ENCODE measurements around the gene HTR3B.
"Not testable (repeated sequence)": the region's sequence is repeated elsewhere in the genome, so short reads cannot be mapped to it uniquely, and the experiment has no call there.

The HTR3B gene, protein sequence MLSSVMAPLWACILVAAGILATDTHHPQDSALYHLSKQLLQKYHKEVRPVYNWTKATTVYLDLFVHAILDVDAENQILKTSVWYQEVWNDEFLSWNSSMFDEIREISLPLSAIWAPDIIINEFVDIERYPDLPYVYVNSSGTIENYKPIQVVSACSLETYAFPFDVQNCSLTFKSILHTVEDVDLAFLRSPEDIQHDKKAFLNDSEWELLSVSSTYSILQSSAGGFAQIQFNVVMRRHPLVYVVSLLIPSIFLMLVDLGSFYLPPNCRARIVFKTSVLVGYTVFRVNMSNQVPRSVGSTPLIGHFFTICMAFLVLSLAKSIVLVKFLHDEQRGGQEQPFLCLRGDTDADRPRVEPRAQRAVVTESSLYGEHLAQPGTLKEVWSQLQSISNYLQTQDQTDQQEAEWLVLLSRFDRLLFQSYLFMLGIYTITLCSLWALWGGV

DNA sequence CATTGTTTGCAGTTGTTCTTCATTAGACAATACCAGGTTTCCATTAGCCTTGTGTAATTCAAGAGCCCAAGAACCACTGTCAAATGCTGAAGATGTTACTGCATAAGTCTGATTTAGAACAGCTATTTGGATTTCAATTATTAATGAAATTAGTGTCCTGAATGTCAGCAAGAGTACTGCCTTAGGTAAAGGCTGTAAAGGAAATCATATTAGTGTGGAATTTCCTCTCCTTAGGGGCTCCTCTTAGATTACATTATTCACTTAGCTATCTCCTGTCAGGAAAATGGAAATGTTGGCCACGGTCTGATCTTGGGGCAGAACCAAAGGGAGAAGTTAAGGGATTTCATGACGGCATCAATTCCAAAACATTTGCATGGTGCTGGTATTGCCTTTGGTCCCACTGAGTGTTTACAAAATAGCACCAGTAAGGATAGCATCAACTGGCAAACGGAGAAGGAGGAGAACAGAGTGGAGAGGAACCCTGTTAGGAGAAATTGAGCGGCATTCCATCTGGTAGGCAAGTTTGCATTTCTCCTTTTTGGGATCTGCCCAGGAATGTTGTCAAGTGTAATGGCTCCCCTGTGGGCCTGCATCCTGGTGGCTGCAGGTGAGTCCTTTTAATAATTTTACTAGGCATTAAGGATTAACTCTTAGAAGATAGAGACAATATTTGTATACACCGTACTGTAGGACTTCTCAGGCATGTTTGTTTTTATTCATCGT, at the start of gene HTR3B:
HTR3B (plus strand) TSS at position 418 of the 723 bp plus-strand sequence; CDS start at position 556, 138 bp downstream.
- no peak for DNase-seq (ENCODE audit: low read depth)

GRCh38 chr11:113855803-113856202, 48.8 kb upstream of the HTR3B start:
- no peak for DNase-seq (ENCODE audit: low read depth)

DNA sequence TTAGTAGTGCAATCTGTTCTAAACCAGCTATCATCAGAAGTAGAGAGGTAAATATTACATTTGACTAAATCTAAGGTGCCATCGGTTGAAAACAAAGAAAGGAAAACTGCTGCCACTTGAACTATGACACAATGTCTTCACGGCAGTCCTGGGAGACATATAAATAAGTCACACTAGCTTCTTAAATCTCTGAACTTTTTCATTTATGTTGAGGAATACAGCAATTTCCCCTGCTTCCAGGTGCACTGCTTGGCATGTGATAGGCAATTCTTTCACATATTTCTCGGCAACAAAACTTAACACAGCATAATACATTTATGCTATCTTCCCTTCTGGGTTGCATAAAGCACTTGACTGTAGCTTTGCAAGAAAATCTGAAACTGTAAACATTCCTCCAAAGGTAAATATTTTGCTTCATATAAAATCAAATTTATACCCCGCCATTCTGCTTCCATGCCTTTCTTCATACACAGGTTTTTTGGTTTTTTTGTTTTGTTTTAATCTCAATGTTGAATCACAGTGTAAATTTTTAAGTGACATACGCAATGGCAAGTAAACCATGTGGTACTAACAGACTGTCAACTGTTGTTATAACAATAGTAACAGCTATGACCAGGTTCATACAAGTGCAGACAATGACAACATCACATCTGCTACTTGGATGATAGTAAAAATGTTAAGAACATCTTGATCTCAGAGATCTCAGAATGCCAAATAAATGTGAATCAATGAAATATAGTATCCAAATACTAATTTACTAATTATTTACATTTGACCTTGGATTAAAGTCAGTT, 47.4 kb upstream of the HTR3B start:
- DNase-seq (ENCODE audit: low read depth), result no peak

DNA sequence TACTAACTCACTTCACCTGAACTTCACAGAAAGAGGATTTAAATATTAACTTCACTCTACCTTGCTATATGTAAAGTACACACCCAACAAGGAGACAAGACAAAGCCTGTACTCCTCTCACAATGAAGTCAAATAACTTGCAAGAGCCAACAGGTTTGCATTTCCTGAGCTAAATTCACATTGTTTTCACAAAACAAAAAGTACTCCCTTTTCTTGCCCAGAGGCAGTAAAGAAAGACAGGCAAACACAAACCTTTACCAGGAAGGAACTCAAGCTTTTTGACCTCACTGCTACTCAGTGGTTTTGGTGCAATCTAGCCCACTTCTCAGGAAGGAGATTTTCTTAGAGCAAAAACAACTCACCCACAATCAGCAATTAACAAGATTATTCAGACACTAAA, 44.9 kb upstream of the HTR3B start:
- DNase-seq (ENCODE audit: low read depth), result no peak

DNA sequence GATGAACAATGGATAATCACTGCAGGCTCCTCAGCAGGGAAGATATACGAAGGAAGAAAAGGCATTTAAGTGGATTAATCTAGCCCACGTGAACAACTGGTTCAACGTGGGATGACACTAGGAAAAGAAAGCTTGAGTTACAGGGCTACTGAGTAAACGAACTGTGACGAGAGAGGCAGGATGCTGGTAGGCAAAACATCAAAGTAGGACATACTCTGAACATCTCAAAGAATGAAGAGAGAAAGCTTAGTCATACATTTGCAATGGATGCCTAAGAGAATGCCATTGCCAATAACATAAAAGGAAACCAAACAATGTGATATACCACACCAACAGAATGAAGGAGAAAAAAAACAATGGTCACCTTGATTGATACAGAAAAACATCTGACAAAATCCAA, 42.2 kb upstream of the HTR3B start:
- no peak for DNase-seq (ENCODE audit: low read depth)

DNA sequence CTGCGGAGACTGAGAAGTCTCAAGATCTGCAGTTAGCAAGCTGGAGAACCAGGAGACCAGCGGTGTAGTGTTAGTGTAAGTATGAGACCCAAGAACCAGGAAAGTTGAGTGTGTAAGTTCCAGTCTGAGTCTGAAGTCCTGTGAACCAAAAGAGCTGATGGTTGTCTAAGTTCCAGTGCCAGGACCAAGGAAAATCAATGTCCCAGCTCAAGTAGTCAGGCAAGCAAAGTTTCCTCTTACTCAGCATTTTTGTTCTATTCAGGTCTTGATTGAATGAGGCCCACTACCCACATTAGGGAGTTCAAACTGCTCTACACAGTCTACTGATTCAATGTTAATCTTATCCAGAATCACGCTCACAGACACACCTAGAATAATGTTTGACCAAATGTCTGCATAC, 40.2 kb upstream of the HTR3B start:
- no peak for DNase-seq (ENCODE audit: low read depth)

- DNase-seq (ENCODE audit: low read depth), result no peak
These were observed 38.7 kb upstream of the HTR3B start for GRCh38 chr11:113865873-113866272.

- no peak for DNase-seq (ENCODE audit: low read depth)
These were observed 36.6 kb upstream of the HTR3B start for GRCh38 chr11:113867843-113868503.

GRCh38 chr11:113871336-113871735, 33.3 kb upstream of the HTR3B start:
- no peak for DNase-seq (ENCODE audit: low read depth)

DNA sequence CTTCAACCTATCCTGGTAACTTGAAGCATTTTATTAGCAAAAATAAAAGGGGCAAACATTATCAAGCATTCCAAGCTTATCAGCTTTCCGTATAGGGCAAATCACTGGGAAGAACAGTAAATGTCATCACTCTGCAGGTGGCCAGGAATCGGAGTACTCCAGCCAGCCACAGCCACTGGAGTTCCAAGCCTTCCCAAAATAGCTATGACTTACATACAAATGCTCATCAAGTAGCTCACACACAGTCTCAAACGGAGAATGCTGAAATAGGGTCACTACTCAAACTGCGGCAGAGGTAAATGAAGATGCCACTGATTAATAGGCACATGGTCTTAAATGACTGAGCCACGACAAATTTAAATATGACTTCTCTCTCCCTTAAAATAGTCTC, 31.4 kb upstream of the HTR3B start:
- no peak for DNase-seq (ENCODE audit: low read depth)

GRCh38 chr11:113874096-113874495, 30.5 kb upstream of the HTR3B start:
- DNase-seq (ENCODE audit: low read depth), result no peak

GRCh38 chr11:113874581-113875233, 29.9 kb upstream of the HTR3B start:
- no peak for DNase-seq (ENCODE audit: low read depth)

GRCh38 chr11:113875234-113876073, 29.1 kb upstream of the HTR3B start, which contains the start of gene USP28:
Gene USP28 (minus strand): TSS chr11:113875572. CDS start chr11:113875501, 71 bp downstream.
- DNase-seq (ENCODE audit: low read depth), result peak; percentile 63

DNA sequence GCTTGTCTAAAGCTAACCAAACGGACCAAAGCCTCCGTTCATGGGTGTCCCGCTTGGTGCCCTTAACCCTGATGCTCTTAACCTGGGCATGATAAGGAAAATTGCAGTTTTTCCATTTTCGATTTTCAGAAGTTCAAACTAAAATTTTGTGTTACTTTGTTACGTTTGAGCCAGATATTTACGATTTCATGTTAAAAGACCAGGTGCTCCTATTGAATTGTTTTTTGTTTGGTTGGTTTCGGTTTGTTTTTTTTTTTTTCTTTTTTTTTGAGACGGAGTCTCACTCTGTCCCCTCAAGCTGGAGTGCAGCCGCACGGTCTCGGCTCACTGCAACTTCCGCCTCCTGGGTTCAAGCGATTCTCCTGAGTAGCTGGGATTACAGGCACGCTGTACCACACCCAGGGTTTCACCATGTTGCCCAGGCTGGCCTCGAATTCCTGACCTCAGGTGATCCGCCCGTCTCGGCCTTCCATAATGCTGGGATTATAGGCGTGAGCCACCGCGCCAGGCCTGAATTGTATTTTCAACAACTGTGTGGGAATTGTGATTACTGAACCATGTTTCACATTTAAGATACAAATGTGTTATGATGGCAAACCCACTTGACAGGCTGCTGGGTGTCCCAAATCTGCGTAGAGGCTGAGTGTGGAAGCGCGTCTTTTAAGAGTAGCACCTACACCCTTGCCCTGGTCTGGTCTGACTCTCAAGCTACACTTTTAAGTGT, 28.4 kb upstream of the HTR3B start:
- no peak for DNase-seq (ENCODE audit: low read depth)

GRCh38 chr11:113876798-113877669, 27.6 kb upstream of the HTR3B start:
- DNase-seq (ENCODE audit: low read depth), result no peak

DNA sequence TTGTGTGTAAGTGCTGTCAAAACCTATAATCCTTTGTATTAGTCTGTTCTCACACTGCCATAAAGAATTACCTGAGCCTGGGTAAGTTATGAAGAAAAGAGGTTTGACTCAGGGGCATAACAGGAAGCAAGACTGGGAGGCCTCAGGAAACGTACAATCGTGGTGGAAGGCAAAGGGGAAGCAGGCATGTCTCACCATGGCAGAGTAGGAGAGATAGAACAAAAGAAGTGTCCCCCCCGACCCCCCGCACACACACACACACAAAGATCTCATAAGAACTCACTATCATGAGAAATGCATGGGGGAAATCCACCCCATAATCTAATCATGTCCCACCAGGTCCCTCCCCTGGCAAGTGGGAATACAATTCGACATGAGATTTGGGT, 26.9 kb upstream of the HTR3B start:
- no peak for DNase-seq (ENCODE audit: low read depth)

DNA sequence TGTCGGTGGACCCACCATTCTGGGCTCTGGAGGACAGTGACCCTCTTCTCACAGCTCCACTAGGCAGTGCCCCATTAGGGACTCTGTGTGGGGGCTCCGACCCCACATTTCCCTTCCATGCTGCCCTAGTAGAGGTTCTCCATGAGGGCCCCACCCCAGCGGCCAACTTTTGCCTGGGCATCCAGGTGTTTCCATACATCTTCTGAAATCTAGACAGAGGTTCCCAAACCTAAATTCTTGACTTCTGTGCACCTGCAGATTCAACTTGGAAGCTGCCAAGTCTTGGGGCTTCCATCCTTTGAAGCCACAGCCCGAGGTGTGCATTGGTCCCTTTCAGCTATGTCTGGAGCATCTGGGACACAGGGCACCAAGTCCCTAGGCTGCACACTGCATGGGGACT, 25.1 kb upstream of the HTR3B start:
- DNase-seq (ENCODE audit: low read depth), result not testable (repeated sequence)

DNA sequence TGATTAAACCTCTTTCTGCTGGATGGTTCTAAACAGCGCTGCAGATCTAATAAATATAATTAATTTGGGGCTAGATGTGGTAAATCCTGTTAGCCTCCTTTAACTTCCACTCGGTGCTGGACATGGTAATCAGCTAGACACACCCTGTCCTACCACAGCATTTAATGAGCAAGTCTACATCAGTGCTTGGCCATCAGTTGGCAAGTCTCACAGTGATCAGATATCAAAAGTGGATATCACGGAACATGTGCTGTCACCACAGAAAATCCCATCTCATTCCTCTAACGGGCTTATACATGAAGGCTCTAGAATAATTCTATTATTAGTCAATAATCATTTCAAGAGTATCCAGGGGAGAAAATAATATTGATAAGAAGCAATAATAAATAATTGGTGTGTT, 23.6 kb upstream of the HTR3B start:
- DNase-seq (ENCODE audit: low read depth), result no peak

DNA sequence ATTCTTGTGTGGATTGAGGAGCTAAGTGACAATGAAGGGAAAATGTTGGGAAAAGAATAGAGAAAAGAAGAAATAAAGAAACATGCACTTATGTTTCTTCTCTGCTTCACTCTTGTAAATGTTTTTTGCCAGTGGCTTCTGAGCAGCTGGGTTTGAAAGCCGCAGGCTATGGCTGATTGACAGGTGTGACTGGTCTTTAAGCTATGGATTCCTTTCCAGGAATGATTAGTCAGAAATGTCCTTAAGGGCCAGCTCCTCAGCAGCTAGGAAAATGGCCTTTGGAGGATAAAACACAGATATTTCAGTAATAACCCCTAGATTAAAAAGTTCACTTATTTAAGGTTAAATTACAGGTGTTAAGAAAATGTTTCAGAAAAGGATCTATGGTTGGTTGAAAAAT, 22.7 kb upstream of the HTR3B start:
- DNase-seq (ENCODE audit: low read depth), result no peak

Data from GM04503 (cell line).